HEK293T (cell line): ENCODE measurements around the gene CDHR3.

ENCODE experiments used
- ARNT ChIP-seq: fragments of 450-650 bp; IDR thresholded peaks from 2 replicates; pipeline ENCODE4 v1.6.1; 2017; ENCODE audit warnings: mild to moderate bottlenecking
- BHLHE40 ChIP-seq: fragments of 450-650 bp; IDR thresholded peaks from 2 replicates; pipeline ENCODE4 v1.6.1; 2016; ENCODE audit warnings: mild to moderate bottlenecking, moderate library complexity, borderline replicate concordance
- ZNF384 ChIP-seq: fragments of 450-650 bp; IDR thresholded peaks from 2 replicates; pipeline ENCODE4 v1.6.1; 2016

DNA sequence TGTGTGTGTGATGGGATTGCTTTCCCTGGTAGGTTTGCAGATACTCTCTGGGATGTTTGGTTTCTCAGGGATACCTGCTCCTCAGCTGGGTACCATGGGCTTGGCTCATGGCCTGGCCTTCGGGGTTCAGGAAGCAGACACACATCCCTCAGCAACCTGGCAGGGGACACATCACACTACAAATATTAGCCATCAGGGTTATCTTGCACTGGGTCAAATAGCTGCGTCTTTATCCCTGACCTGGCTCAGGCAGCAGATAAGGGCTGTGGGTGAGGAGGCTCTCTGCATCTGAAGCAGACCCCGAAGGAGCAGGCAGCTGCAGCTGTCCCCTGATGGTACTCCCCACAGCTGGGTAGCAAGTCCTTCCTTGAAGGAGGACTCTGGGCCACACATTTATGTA is 25.7 kb upstream of the CDHR3 start:
- TF ChIP-seq BHLHE40 (no peak), ARNT (no peak), ZNF384 (no peak)
